Effector CD8-positive, alpha-beta T cell (primary cell): Measurements from ENCODE around the gene THBS3.
"Not testable (repeated sequence)": the region's sequence is repeated elsewhere in the genome, so short reads cannot be mapped to it uniquely, and the experiment has no call there.

Source experiments
- DNase-seq: peaks from one replicate; lab custom pipeline; 2025; lab: John Stamatoyannopoulos, UW
- total RNA-seq, 4 experiments: gene quantifications; one replicate each; lab custom pipeline; 2026; lab: John Stamatoyannopoulos, UW

Gene THBS3
- 17.7 to 38.3 (median 27.6) reads per million in 4 experiments for total RNA-seq

GRCh38 chr1:155207806-155208540 lies at the start of gene THBS3:
Gene THBS3, minus strand, starts transcription at chr1:155207897. Its CDS starts 21 bp downstream, at chr1:155207876.
- DNase-seq = no peak

GRCh38 chr1:155256058-155256852 lies 48.6 kb upstream of the THBS3 start:
- no peak for DNase-seq

- DNase-seq = peak; percentile 66
Measured at GRCh38 chr1:155255243-155256007, 47.7 kb upstream of the THBS3 start, which contains the start of gene ENTREP3. Gene ENTREP3, minus strand, starts transcription at chr1:155255483. Its CDS starts 606 bp downstream, at chr1:155254877.

GRCh38 chr1:155254714-155255242 lies 47.1 kb upstream of the THBS3 start:
- DNase-seq = no peak

GRCh38 chr1:155254228-155254713 lies 46.6 kb upstream of the THBS3 start:
- no peak for DNase-seq

- no peak for DNase-seq
Measured at GRCh38 chr1:155253797-155254196, 46.1 kb upstream of the THBS3 start.

- DNase-seq = no peak
Measured at GRCh38 chr1:155253208-155253607, 45.5 kb upstream of the THBS3 start.

GRCh38 chr1:155251566-155251965 lies 43.9 kb upstream of the THBS3 start:
- DNase-seq = no peak

- DNase-seq = peak; percentile 95
Measured at GRCh38 chr1:155250633-155251449, 43.1 kb upstream of the THBS3 start.

GRCh38 chr1:155250246-155250632 lies 42.5 kb upstream of the THBS3 start:
- DNase-seq = peak; percentile 57

- no peak for DNase-seq
Measured at GRCh38 chr1:155247667-155248553, 40.2 kb upstream of the THBS3 start.

GRCh38 chr1:155246796-155247195 lies 39.1 kb upstream of the THBS3 start:
- not testable (repeated sequence) for DNase-seq

- no peak for DNase-seq
Measured at GRCh38 chr1:155245163-155245524, 37.4 kb upstream of the THBS3 start.

GRCh38 chr1:155244368-155245162 lies 36.9 kb upstream of the THBS3 start:
- peak; percentile 94 for DNase-seq

- no peak for DNase-seq
Measured at GRCh38 chr1:155242805-155243358, 35.2 kb upstream of the THBS3 start.

- DNase-seq = no peak
Measured at GRCh38 chr1:155241841-155242264, 34.2 kb upstream of the THBS3 start.

- DNase-seq = peak; percentile 48
Measured at GRCh38 chr1:155241069-155241679, 33.5 kb upstream of the THBS3 start.

- DNase-seq = no peak
Measured at GRCh38 chr1:155236451-155236850, 28.8 kb upstream of the THBS3 start.
